HepG2 (cell line): ENCODE results near the gene TRPC4. TPM values are rescaled to one million over a fixed set of nuclear protein-coding genes. Genes with fewer than 3 reads are reported as not detected.

Experiments used
- ATAC-seq: fragments of 200-7000 bp; cut with Tn5 transposase; 3 replicates; pipeline ENCODE4 v1.9.1; 2020; ENCODE audit warnings: mild to moderate bottlenecking, moderate library complexity
- BruUV-seq: library from RNA; stranded (reverse); fragments of 400-500 nt; replicated peaks from 2 replicates; lab custom pipeline; 2021; lab: Mats Ljungman, UMichigan
- CTCF ChIA-PET: fragments of 300-600 bp; formaldehyde crosslinking; extraction: SDS; loops from one replicate; lab custom pipeline; 2021; ENCODE audit warnings: low total read pairs, inconsistent platforms, low intra/inter-chr PET ratio; lab: Yijun Ruan, JAX
- POLR2A ChIA-PET: fragments of 350-600 bp; sonication (Branson Sonifier 250); formaldehyde crosslinking; loops from one replicate; lab custom pipeline; 2020; ENCODE audit warnings: antibody characterized with exemption, inconsistent platforms; lab: Yijun Ruan, JAX
- DNase-seq: peaks from one replicate; pipeline ENCODE4 v3.0.0-alpha.2; 2015; ENCODE audit warnings: low spot score
- FAIRE-seq: peaks from 3 replicates; lab custom pipeline; 2011; peaks lifted over from hg19 to GRCh38; lab: Jason Lieb, UNC
- H2AFZ ChIP-seq: one replicate; pipeline ENCODE4 v1.6.1; 2011; ENCODE audit warnings: low read length, inconsistent platforms
- H3K27ac ChIP-seq: fragments of 300-600 bp; 3 replicates; pipeline ENCODE4 v1.8.0; 2011; ENCODE audit warnings: mixed run types, mild to moderate bottlenecking, mixed read lengths, low read length, inconsistent platforms; ENCODE audit not compliant: insufficient read depth; ENCODE audit errors: extremely low read length
- H3K27me3 ChIP-seq, 2 experiments: fragments of 200-600 bp in 1 of 2; 2 replicates in 1 of 2; 3 replicates in 1 of 2; pipeline versions ENCODE4 v1.6.0 to v1.8.0; 2011; ENCODE audit warnings: low read length in 2 of 2, mild to moderate bottlenecking in 2 of 2, moderate library complexity in 2 of 2, inconsistent platforms in 1 of 2; ENCODE audit not compliant: insufficient read depth in 2 of 2, control insufficient read depth in 1 of 2
- H3K36me3 ChIP-seq, 2 experiments: fragments of 200-600 bp in 1 of 2; replicated peaks in 1 of 2; 2 replicates in 1 of 2; 3 replicates in 1 of 2; pipeline versions ENCODE4 v1.5.1 to v1.8.0; 2011; ENCODE audit warnings: low read length in 2 of 2, inconsistent platforms in 1 of 2; ENCODE audit not compliant: insufficient read depth in 2 of 2, control insufficient read depth in 1 of 2
- H3K4me1 ChIP-seq: 2 replicates; pipeline ENCODE4 v1.5.1; 2012; ENCODE audit warnings: low read length, inconsistent platforms; ENCODE audit not compliant: insufficient read depth
- H3K4me2 ChIP-seq: 2 replicates; pipeline ENCODE4 v1.6.0; 2011; ENCODE audit warnings: low read depth, low read length, inconsistent platforms
- H3K4me3 ChIP-seq, 3 experiments: fragments of 200-600 bp in 1 of 3; sonication (generic), shearing (Covaris generic) in 1 of 3; replicated peaks in 1 of 3; 2 replicates each; pipeline ENCODE4 v1.5.1; 2011 to 2016; ENCODE audit warnings: low read length in 3 of 3, inconsistent platforms in 2 of 3, low read depth in 2 of 3, mild to moderate bottlenecking in 2 of 3, control low read depth in 1 of 3, mixed read lengths in 1 of 3; ENCODE audit not compliant: insufficient read depth in 1 of 3
- H3K79me2 ChIP-seq: one replicate; pipeline ENCODE4 v1.6.1; 2011; ENCODE audit warnings: low read length, inconsistent platforms; ENCODE audit not compliant: insufficient read depth
- H3K9ac ChIP-seq: 2 replicates; pipeline ENCODE4 v1.6.0; 2011; ENCODE audit warnings: mild to moderate bottlenecking, low read depth, low read length, inconsistent platforms; ENCODE audit not compliant: insufficient read depth
- H3K9me3 ChIP-seq: 2 replicates; pipeline ENCODE4 v1.5.1; 2012; ENCODE audit warnings: mild to moderate bottlenecking, low read length
- H4K20me1 ChIP-seq: 2 replicates; pipeline ENCODE4 v1.6.0; 2011; ENCODE audit warnings: inconsistent platforms, mild to moderate bottlenecking, low read length, moderate library complexity; ENCODE audit not compliant: insufficient read depth
- ADNP ChIP-seq: sonication (generic); formaldehyde crosslinking; IDR thresholded peaks from 2 replicates; pipeline ENCODE4 v1.4.0; 2020; ENCODE audit warnings: missing genetic modification reagents
- HMG20B ChIP-seq: conservative IDR thresholded peaks from 2 replicates; pipeline ENCODE4 v1.6.1; 2016; ENCODE audit warnings: missing genetic modification reagents, missing compliant biosample characterization
- SRSF9 ChIP-seq: fragments of 200-400 bp; formaldehyde crosslinking; IDR thresholded peaks from 2 replicates; pipeline ENCODE4 v1.6.1; 2018; ENCODE audit warnings: borderline replicate concordance, mild to moderate bottlenecking, low read depth, low read length; ENCODE audit not compliant: insufficient read depth, poor library complexity, severe bottlenecking
- ZNF232 ChIP-seq: sonication (generic); formaldehyde crosslinking; IDR thresholded peaks from 2 replicates; pipeline ENCODE4 v1.4.0; 2020; ENCODE audit warnings: missing genetic modification reagents, borderline replicate concordance
- ZNF446 ChIP-seq: sonication (generic); formaldehyde crosslinking; IDR thresholded peaks from 2 replicates; pipeline ENCODE4 v1.5.0; 2020; ENCODE audit warnings: mild to moderate bottlenecking, missing genetic modification reagents
- WGBS: methylation state at CpG from one replicate; pipeline ENCODE4 v1.1.6; 2017; ENCODE audit warnings: low lambda C conversion rate; 5-methylcytosine and 5-hydroxymethylcytosine counted together
- in situ Hi-C: cut with HindIII; loops from 2 replicates; pipeline ENCODE4 v1.10.0; 2017; ENCODE audit warnings: low pct_unique_long_range_greater_than_20kb; ENCODE audit not compliant: extremely low pct_ligation_motif_present
- intact Hi-C: fragments of 100-400 bp; cut with micrococcal nuclease; formaldehyde crosslinking; loops from one replicate; pipeline ENCODE4 v1.10.0; 2022; ENCODE audit not compliant: unreplicated experiment
- polyA plus RNA-seq, 8 experiments: library from polyadenylated mRNA; depleted of rRNA in 3 of 8; stranded (reverse) in 7 of 8; unstranded in 1 of 8; fragments of >200 nt; fragmentation: Illumina TruSeq in 4 of 8; extraction: Trizol in 4 of 8; gene quantifications; 2 replicates each; pipeline versions ENCODE4 v1.2.1 to v1.2.3, GENCODE V29; 2011 to 2016; ENCODE audit warnings: low read depth in 4 of 8, missing spikeins in 1 of 8, mixed read lengths in 1 of 8; ENCODE audit not compliant: insufficient read depth in 1 of 8
- total RNA-seq, 5 experiments: library from RNA; depleted of rRNA; stranded (reverse); fragments of >200 nt; fragmentation: Illumina TruSeq; extraction: Trizol; gene quantifications; 2 replicates each; pipeline ENCODE4 v1.2.3, GENCODE V29; 2016; ENCODE audit warnings: low read depth in 1 of 5
- TF ChIP-seq, protein P1 (sequence below): sonication (generic); formaldehyde crosslinking; conservative IDR thresholded peaks from 2 replicates; pipeline ENCODE4 v1.8.0; 2022; ENCODE audit warnings: mild to moderate bottlenecking, moderate library complexity, missing genetic modification reagents
- TF ChIP-seq, protein P2 (sequence below): sonication (generic); formaldehyde crosslinking; IDR thresholded peaks from 2 replicates; pipeline ENCODE4 v1.4.0; 2020; ENCODE audit warnings: mild to moderate bottlenecking, missing genetic modification reagents
- TF ChIP-seq, protein P3 (sequence below): sonication (generic); formaldehyde crosslinking; conservative IDR thresholded peaks from 2 replicates; pipeline ENCODE4 v1.4.0; 2020; ENCODE audit warnings: missing genetic modification reagents
- TF ChIP-seq, protein P4 (sequence below): IDR thresholded peaks from 2 replicates; pipeline ENCODE4 v1.6.1; 2016; ENCODE audit warnings: control low read depth

The TRPC4 gene
- total and polyA plus RNA-seq, 2 of the 13 experiments (the other 11 are each of a cell fraction or from before 2014, with no cell fraction given) = not detected

DNA sequence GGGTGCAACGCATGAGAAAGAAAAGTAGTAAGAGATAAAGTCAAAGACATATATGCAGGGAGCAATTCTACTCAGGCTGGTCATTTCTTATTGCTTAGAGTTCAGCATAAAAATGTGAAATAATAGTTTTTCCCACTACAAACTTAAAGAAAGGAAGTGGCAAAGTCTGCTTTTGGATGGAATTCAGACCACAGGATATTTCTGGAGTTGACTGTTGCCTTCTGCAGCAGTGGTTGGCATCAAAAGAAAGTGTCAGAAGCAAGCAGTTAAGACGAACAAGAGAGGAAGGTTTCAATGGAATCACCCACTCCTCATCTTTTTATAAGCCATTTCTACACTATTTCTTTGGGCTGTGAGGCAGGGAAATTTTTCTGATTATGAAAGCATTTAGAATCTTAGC, 36.2 kb upstream of the TRPC4 start:
- DNase-seq (no peak), FAIRE-seq (no peak), ATAC-seq (no peak)
- Histone ChIP-seq H3K79me2 (no peaks in the 10 kb centered on the region), H3K27me3 (no peaks in the 10 kb centered on the region; a peak in 1 of 5 replicates), H3K4me3 (no peak overlapping the region), H2AFZ (no peak overlapping the region), H3K9ac (no peak overlapping the region), H3K9me3 (no peaks in the 10 kb centered on the region), H3K27ac (no peak overlapping the region), H4K20me1 (no peaks in the 10 kb centered on the region), H3K36me3 (no peaks in the 10 kb centered on the region), H3K4me1 (no peaks in the 10 kb centered on the region), H3K4me2 (no peak overlapping the region)
- ChIA-PET CTCF (no interaction called here), POLR2A (no interaction called here)
- TF ChIP-seq ADNP (CRISPR knock-in tag) = no peak
- TF ChIP-seq, protein P1, sequence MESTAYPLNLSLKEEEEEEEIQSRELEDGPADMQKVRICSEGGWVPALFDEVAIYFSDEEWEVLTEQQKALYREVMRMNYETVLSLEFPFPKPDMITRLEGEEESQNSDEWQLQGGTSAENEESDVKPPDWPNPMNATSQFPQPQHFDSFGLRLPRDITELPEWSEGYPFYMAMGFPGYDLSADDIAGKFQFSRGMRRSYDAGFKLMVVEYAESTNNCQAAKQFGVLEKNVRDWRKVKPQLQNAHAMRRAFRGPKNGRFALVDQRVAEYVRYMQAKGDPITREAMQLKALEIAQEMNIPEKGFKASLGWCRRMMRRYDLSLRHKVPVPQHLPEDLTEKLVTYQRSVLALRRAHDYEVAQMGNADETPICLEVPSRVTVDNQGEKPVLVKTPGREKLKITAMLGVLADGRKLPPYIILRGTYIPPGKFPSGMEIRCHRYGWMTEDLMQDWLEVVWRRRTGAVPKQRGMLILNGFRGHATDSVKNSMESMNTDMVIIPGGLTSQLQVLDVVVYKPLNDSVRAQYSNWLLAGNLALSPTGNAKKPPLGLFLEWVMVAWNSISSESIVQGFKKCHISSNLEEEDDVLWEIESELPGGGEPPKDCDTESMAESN = no peak
- in situ Hi-C loops = no loop called here
- intact Hi-C loops = no loop called here
- 49% methylated on average over 2 of the region's 2 CpGs for WGBS
- no TSS peak for BruUV-seq

DNA sequence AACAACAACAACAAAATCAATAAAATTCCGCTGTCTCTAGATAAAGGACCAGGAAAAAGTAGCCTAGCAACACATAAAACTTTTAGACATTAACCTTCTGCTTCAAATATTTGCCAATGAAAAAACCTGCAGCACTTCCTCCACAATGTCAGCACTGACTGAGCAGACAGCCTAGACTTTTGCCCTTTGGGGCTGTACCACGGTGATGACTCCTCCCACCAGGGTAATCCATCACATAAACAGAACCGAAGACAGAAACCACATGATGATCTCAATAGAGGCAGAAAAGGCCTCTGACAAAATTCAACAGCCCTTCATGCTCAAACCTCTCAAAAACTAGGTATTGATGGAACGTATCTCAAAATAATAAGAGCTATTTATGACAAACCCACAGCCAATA, 30.2 kb upstream of the TRPC4 start:
- no peak overlapping the region for H3K27ac ChIP-seq
- ChIA-PET CTCF (no interaction called here), POLR2A (no interaction called here)
- H4K20me1 ChIP-seq = no peaks in the 10 kb centered on the region
- DNase-seq (peak; percentile 9), ATAC-seq (peak; percentile 77), FAIRE-seq (peak; percentile 4)
- H3K27me3 ChIP-seq = no peaks in the 10 kb centered on the region
- no peak overlapping the region for H3K9ac ChIP-seq
- H3K9me3 ChIP-seq = 0 out of 2 replicates have a peak, but pooled peaks cover 6% of the 10 kb centered on the region
- no peak overlapping the region for H3K4me3 ChIP-seq
- no peaks in the 10 kb centered on the region for H3K79me2 ChIP-seq
- H3K36me3 ChIP-seq = no peaks in the 10 kb centered on the region
- intact Hi-C loops = no loop called here
- H3K4me1 ChIP-seq = no peaks in the 10 kb centered on the region
- in situ Hi-C loops = no loop called here
- H2AFZ ChIP-seq = no peak overlapping the region
- H3K4me2 ChIP-seq = no peak overlapping the region
- BruUV-seq = no TSS peak
- 4% methylated on average over 4 of the region's 4 CpGs for WGBS
- no peak for TF ChIP-seq SRSF9
- no peak for TF ChIP-seq ZNF232 (CRISPR knock-in tag)
- TF ChIP-seq, protein P2, sequence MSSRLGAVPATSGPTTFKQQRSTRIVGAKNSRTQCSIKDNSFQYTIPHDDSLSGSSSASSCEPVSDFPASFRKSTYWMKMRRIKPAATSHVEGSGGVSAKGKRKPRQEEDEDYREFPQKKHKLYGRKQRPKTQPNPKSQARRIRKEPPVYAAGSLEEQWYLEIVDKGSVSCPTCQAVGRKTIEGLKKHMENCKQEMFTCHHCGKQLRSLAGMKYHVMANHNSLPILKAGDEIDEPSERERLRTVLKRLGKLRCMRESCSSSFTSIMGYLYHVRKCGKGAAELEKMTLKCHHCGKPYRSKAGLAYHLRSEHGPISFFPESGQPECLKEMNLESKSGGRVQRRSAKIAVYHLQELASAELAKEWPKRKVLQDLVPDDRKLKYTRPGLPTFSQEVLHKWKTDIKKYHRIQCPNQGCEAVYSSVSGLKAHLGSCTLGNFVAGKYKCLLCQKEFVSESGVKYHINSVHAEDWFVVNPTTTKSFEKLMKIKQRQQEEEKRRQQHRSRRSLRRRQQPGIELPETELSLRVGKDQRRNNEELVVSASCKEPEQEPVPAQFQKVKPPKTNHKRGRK (CRISPR knock-in tag) = no peak
- TF ChIP-seq, protein P3, sequence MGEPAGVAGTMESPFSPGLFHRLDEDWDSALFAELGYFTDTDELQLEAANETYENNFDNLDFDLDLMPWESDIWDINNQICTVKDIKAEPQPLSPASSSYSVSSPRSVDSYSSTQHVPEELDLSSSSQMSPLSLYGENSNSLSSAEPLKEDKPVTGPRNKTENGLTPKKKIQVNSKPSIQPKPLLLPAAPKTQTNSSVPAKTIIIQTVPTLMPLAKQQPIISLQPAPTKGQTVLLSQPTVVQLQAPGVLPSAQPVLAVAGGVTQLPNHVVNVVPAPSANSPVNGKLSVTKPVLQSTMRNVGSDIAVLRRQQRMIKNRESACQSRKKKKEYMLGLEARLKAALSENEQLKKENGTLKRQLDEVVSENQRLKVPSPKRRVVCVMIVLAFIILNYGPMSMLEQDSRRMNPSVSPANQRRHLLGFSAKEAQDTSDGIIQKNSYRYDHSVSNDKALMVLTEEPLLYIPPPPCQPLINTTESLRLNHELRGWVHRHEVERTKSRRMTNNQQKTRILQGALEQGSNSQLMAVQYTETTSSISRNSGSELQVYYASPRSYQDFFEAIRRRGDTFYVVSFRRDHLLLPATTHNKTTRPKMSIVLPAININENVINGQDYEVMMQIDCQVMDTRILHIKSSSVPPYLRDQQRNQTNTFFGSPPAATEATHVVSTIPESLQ = no peak
- no peak for TF ChIP-seq HMG20B (CRISPR knock-in tag)
- TF ChIP-seq, protein P4, sequence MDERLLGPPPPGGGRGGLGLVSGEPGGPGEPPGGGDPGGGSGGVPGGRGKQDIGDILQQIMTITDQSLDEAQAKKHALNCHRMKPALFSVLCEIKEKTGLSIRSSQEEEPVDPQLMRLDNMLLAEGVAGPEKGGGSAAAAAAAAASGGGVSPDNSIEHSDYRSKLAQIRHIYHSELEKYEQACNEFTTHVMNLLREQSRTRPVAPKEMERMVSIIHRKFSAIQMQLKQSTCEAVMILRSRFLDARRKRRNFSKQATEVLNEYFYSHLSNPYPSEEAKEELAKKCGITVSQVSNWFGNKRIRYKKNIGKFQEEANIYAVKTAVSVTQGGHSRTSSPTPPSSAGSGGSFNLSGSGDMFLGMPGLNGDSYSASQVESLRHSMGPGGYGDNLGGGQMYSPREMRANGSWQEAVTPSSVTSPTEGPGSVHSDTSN (CRISPR knock-in tag) = no peak
- TF ChIP-seq ZNF446 (CRISPR knock-in tag) = no peak
